Adrenal gland (tissue), 12 donors: ENCODE measurements around the gene LAPTM5. TPM values are rescaled to one million over a fixed set of nuclear protein-coding genes. Genes with fewer than 3 reads are reported as not detected.
A peak's percentile ranks its signal among the peaks of the same experiment; 100 is the strongest.

Source experiments
- DNase-seq, 7 donors: peaks; one replicate each; pipeline ENCODE4 v3.0.0-alpha.2; 2019 to 2020
- H3K27ac ChIP-seq, 5 donors: fragments of 200-600 bp; sonication (generic) in 4 of 5; 1 replicate in 3 of 5; 2 replicates in 2 of 5; pipeline versions ENCODE4 v1.5.1 to v1.8.0; 2016 to 2020; ENCODE audit warnings: mild to moderate bottlenecking in 1 of 5
- H3K27me3 ChIP-seq: fragments of 200-600 bp; 2 replicates; pipeline ENCODE4 v1.8.0; 2021
- H3K36me3 ChIP-seq, 2 donors: fragments of 200-600 bp; replicated peaks in 1 of 2; 1 replicate in 1 of 2; 2 replicates in 1 of 2; pipeline versions ENCODE4 v1.5.1 to v1.8.0; 2018 to 2022
- H3K4me1 ChIP-seq, 2 donors: fragments of 200-600 bp; replicated peaks in 1 of 2; 1 replicate in 1 of 2; 2 replicates in 1 of 2; pipeline versions ENCODE4 v1.5.1 to v1.8.0; 2018 to 2021
- H3K4me3 ChIP-seq, 4 donors: fragments of 200-600 bp; sonication (generic) in 3 of 4; one replicate each; pipeline ENCODE4 v1.5.1; 2016 to 2018
- H3K9me3 ChIP-seq, 3 donors: fragments of 200-600 bp; sonication (generic) in 1 of 3; replicated peaks in 1 of 3; 1 replicate in 2 of 3; 2 replicates in 1 of 3; pipeline versions ENCODE4 v1.5.1 to v1.8.0; 2016 to 2021
- POLR2A ChIP-seq, 2 donors: fragments of 450-650 bp; IDR thresholded peaks; one replicate each; pipeline ENCODE4 v1.6.1; 2017; ENCODE audit warnings: antibody characterized with exemption in 2 of 2, mild to moderate bottlenecking in 2 of 2, moderate library complexity in 1 of 2
- WGBS, 4 donors: extraction: QIAGEN DNeasy Blood & Tissue Kit in 2 of 4; methylation state at CpG; one replicate each; pipeline versions ENCODE4 v1.1.5 to v1.1.7; 2013 to 2017; 5-methylcytosine and 5-hydroxymethylcytosine counted together
- intact Hi-C, 2 donors: fragments of 100-400 bp; cut with DNase I; formaldehyde crosslinking; loops; one replicate each; pipeline versions ENCODE4 v1.14.1 to v1.15.0; 2022 to 2023
- polyA plus RNA-seq, 3 donors: library from polyadenylated mRNA; stranded (reverse); fragments of 200-250 nt in 2 of 3; fragments of 350-450 nt in 1 of 3; fragmentation: Illumina TruSeq in 1 of 3; extraction: RNeasy Lipid Tissue Mini Kit (QIAGEN cat#74804) in 1 of 3; gene quantifications; one replicate each; pipeline ENCODE4 v1.2.3, GENCODE V29; 2013 to 2014
- total RNA-seq, 9 donors: library from RNA; depleted of rRNA in 4 of 9; stranded (reverse); fragments of >200 nt in 4 of 9; fragments of 120-200 nt in 1 of 9; fragmentation: NEBNext Ultra II Directional in 1 of 9; extraction: Animal tissue kit (Norgen Biotek cat#: 25700) in 1 of 9; gene quantifications; one replicate each; pipeline versions ENCODE4 v1.1.0 to v1.2.4, GENCODE V29; 2013 to 2023
- TF ChIP-seq, protein P1 (sequence below), 6 experiments: fragments of 450-650 bp in 4 of 6; fragments of 200-600 bp in 2 of 6; sonication (generic) in 1 of 6; IDR thresholded peaks; 1 replicate in 5 of 6; 2 replicates in 1 of 6; pipeline versions ENCODE4 v1.5.1 to v1.8.0; 2016 to 2021; ENCODE audit warnings: antibody characterized with exemption in 6 of 6, mild to moderate bottlenecking in 2 of 6, moderate library complexity in 1 of 6
- donor health status: healthy with polysubstance abuse.
- donor health status: Bipolar disorder and iron deficiency.
- donor health status: DM: yes; HTN: yes; CAD: no.
- donor health status: DM: no; HTN: no; CAD: no.
- donor health status: DM: no; HTN: no; CAD: no.
- donor health status: DM: yes; HTN: yes; CAD: no.

LAPTM5 gene
- total and polyA plus RNA-seq, 12 donors, result 7.8 to 177 (median 109) TPM

DNA sequence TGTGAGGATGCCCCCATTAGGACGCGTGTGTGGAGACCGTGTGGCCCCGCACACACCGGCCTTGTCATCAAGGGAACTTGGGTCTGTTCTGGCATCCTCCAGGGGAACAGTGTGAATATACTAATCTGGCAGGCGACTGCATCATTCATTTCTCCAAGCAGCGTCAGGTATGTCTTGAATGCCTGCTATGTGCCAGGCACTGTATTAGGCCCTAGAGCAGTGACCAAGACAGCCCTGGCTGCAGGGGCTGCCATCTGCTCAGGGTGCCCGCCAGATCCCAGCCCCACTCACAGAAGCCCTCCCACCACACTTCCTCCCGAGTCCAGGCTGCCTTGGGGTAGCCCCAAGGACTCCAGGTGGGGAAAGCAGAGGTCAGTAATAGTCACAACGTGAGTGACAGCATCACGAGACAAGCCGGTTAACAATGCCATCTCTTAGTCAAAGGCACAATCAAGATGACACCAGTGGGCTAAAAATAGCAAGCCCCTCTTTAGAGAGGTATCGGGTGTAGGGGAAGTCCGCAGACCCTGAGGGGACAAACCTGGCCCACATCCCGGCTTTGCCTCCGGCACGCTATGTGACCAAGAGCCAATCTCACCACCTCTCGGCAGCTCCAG, 7.5 kb upstream of the LAPTM5 start:
- Histone ChIP-seq H3K27ac (no peak overlapping the region), H3K27me3 (no peaks in the 10 kb centered on the region), H3K9me3 (no peaks in the 10 kb centered on the region), H3K4me1 (peaks cover 8 to 13% of the 10 kb centered on the region in 2 donors), H3K4me3 (no peak overlapping the region), H3K36me3 (no peaks in the 10 kb centered on the region)
- WGBS, 4 donors, result 90 to 96% (median 92%) methylated on average over 15 to 18 of the region's 18 CpGs
- intact Hi-C loops, result no loop called here
- TF ChIP-seq POLR2A (IDR thresholded peaks at IDR 0.05), result no peak
- TF ChIP-seq, protein P1, sequence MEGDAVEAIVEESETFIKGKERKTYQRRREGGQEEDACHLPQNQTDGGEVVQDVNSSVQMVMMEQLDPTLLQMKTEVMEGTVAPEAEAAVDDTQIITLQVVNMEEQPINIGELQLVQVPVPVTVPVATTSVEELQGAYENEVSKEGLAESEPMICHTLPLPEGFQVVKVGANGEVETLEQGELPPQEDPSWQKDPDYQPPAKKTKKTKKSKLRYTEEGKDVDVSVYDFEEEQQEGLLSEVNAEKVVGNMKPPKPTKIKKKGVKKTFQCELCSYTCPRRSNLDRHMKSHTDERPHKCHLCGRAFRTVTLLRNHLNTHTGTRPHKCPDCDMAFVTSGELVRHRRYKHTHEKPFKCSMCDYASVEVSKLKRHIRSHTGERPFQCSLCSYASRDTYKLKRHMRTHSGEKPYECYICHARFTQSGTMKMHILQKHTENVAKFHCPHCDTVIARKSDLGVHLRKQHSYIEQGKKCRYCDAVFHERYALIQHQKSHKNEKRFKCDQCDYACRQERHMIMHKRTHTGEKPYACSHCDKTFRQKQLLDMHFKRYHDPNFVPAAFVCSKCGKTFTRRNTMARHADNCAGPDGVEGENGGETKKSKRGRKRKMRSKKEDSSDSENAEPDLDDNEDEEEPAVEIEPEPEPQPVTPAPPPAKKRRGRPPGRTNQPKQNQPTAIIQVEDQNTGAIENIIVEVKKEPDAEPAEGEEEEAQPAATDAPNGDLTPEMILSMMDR (IDR thresholded peaks at IDR 0.05), result no peak
- no peak for DNase-seq

DNA sequence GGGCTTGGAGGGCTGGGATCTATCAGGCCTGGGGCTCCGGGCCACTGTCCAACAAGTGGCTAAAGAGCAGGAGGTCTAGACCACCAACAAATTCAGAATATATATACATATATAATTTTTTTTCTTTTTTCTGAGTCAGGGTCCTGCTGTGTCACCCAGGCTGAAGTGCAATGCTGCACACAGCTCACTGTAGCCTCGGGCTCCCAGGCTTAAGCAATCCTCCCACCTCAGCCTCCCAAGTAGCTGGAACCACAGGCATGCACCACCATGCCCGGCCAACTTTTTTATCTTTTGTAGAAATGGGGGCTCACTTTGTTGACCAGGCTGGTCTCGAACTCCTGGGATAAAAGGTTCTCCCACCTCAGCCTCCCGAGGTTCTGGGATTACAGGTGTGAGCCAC, 6.8 kb upstream of the LAPTM5 start:
- intact Hi-C loops, result no loop called here
- TF ChIP-seq, protein P1 (IDR thresholded peaks at IDR 0.05), result no peak
- no peak for TF ChIP-seq POLR2A (IDR thresholded peaks at IDR 0.05)
- no peak overlapping the region for H3K27ac ChIP-seq

DNA sequence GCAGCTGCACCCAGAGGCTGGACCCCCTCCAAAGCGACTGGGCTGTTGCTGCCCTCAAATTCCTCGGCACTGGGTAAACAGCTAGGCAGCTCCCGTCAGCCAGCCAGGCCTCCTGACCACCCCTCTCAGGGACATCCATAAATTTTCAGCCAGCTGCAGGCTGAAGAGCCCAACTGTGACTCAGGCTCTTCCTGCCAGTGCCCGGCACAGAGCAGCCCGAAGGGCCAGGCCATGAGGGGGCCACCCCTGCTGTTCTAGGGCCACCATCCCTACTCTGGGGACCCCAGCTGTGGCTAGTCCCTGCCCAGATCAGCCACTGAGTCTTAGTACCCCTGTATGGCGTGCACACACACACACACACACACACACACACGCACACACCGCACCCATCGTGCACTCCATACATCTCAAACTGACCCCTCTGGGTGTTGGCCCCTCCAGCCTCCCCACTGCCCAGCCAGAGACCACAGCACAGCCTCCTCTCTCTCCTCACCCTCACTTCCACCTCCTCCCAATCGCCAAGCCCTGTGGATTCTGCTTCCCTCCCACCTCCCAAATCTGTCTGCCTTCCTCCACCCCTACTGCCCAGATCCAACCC, 6.2 kb upstream of the LAPTM5 start:
- H3K36me3 ChIP-seq, result no peaks in the 10 kb centered on the region
- peak; percentile 70 to 89 (median 82) for DNase-seq
- H3K4me3 ChIP-seq, result no peak overlapping the region
- H3K4me1 ChIP-seq, result peaks cover 8 to 13% of the 10 kb centered on the region in 2 donors
- no peaks in the 10 kb centered on the region for H3K9me3 ChIP-seq
- H3K27ac ChIP-seq, result peak overlapping the region in 4 of 5 donors; percentile 5 to 76 (median 58)
- intact Hi-C loops, result no loop called here
- TF ChIP-seq, protein P1 (IDR thresholded peaks at IDR 0.05), result no peak
- TF ChIP-seq POLR2A (IDR thresholded peaks at IDR 0.05), result peak in 1 of 2 donors; percentile 29
- H3K27me3 ChIP-seq, result no peaks in the 10 kb centered on the region
- 56 to 91% (median 60%) methylated on average over 5 to 10 of the region's 10 CpGs for WGBS, 4 donors

More for the DNA sequence above, 6.8 kb upstream of the LAPTM5 start:
- H3K27me3 ChIP-seq, result no peaks in the 10 kb centered on the region
- H3K4me1 ChIP-seq, result peaks cover 8 to 13% of the 10 kb centered on the region in 2 donors
- no peaks in the 10 kb centered on the region for H3K9me3 ChIP-seq
- no peaks in the 10 kb centered on the region for H3K36me3 ChIP-seq
- 87 to 94% (median 93%) methylated on average over 5 of the region's 5 CpGs for WGBS, 4 donors
- no peak for DNase-seq
- H3K4me3 ChIP-seq, result no peak overlapping the region

DNA sequence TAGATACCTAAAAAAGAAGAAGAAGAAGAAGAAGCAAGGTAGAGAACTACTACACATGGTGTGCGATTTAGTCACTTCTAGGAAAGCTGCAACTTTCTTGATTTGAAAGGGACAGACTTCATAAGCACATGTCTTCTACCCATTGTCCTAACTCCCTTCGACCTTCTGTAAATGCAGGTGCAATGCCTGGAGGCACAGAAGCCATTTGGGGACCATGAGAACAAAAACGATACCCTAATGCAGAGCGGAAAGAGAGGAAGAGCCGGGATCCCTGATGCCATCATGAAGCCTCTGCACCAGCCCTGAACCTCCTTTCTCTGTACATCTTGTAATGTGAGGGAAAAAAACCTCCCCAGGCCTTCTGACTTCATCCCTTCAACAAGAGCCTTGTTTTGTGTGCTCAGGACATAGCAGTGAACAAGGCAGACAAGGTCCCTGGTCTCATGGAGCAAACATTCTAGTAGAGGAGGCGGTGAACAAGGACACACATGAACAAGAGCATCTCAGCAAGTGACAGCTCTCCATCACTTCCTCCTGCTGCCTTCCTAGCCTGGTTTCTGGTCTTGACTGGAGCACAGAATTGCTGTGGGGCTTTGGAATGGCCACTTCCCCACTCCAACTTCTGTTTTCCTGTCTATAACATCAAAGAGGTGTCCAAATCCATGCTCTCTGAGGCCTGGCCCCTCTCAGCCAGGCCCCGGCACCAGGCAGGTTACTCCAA, 5.5 kb upstream of the LAPTM5 start:
- Histone ChIP-seq H3K4me3 (no peak overlapping the region), H3K9me3 (no peaks in the 10 kb centered on the region), H3K27ac (peak overlapping the region in 4 of 5 donors; percentile 5 to 76 (median 58)), H3K36me3 (no peaks in the 10 kb centered on the region), H3K4me1 (peaks cover 8 to 13% of the 10 kb centered on the region in 2 donors), H3K27me3 (no peaks in the 10 kb centered on the region)
- DNase-seq, result no peak
- TF ChIP-seq, protein P1 (IDR thresholded peaks at IDR 0.05), result no peak
- TF ChIP-seq POLR2A (IDR thresholded peaks at IDR 0.05), result no peak
- 77 to 92% (median 82%) methylated on average over 6 to 7 of the region's 7 CpGs for WGBS, 4 donors
- intact Hi-C loops, result no loop called here
